Activated T-cell treated with anti-CD3 and anti-CD28 coated beads, Interleukin-2, amount 50 U/mL, for 4 hours (primary cell): Measurements from ENCODE around the gene TRIM5. TPM values are rescaled to one million over a fixed set of nuclear protein-coding genes. Genes with fewer than 3 reads are reported as not detected.
A peak's percentile ranks its signal among the peaks of the same experiment; 100 is the strongest.

Experiments
- ATAC-seq, 2 donors: fragments of 200-7000 bp; cut with Tn5 transposase; one replicate each; pipeline ENCODE4 v1.10.0; 2021
- DNase-seq: peaks from one replicate; pipeline ENCODE4 v3.0.0-alpha.2; 2020
- H3K27me3 Mint-ChIP-seq: one replicate; pipeline ENCODE4 v1.8.0; 2021; ENCODE audit warnings: low read depth, mixed read lengths
- H3K36me3 Mint-ChIP-seq: one replicate; pipeline ENCODE4 v1.8.0; 2022; ENCODE audit warnings: mixed read lengths; ENCODE audit not compliant: insufficient read depth
- H3K4me1 Mint-ChIP-seq: one replicate; pipeline ENCODE4 v1.8.0; 2021; ENCODE audit warnings: low read depth, mixed read lengths
- H3K4me3 Mint-ChIP-seq: one replicate; pipeline ENCODE4 v1.8.0; 2021; ENCODE audit warnings: mild to moderate bottlenecking, moderate library complexity, mixed read lengths
- H3K9me3 Mint-ChIP-seq: one replicate; pipeline ENCODE4 v1.8.0; 2021; ENCODE audit warnings: mixed read lengths
- total RNA-seq, 3 donors: library from RNA; stranded (reverse); gene quantifications; one replicate each; pipeline ENCODE4 v1.2.1, GENCODE V29; 2021

Gene TRIM5
- total RNA-seq, 3 donors from 2014 or later: 5.0 to 8.7 (median 5.2) TPM

DNA sequence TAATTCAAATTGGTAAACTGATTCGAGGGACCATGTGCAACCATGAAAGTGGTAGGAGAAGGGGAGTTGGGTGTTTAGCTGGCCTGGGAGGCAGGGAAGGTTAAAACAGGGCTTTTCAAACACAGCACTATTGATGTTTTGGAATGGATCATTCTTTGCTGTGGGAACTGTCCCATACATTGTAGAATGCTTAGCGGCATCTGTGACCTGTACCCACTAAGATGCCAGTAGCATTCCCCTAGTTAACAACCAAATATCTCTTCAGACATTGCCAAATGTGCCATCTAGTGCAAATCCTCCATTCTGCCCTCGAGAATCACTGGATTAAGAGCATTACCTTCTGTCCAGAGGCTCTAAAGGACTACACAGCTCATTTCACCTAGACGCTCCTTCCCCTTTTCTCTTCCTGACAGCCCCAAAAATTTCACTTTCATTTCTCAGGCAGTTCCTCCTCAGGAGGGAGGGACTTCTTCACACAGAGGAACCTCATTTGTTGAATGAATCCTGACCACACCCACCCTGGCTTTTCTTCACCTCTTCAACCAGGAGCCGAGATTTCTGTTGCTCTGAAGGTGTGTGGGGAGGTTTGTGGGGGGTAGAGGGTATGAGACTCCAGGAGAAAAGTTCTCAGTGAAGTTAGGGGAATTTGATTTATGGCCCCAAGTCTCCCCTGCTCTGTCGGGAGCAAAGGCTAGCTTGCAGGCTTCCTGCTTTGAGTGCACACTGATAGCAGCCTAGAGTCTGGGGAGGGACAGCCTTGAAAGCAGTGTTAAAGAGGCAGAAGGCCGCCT lies 60.2 kb downstream of the TRIM5 start, which contains the start of gene TRIM34:
Gene TRIM34 (plus strand): TSS at position 513 of the 791 bp plus-strand sequence. CDS start 7,331 bp downstream, outside the sequence.
- no peaks in the 10 kb centered on the region for H3K27me3 Mint-ChIP-seq
- no peaks in the 10 kb centered on the region for H3K9me3 Mint-ChIP-seq
- peak within 1 kb of the TSS; percentile 86 for H3K4me3 Mint-ChIP-seq
- H3K36me3 Mint-ChIP-seq: peaks cover 6% of the 10 kb centered on the region
- DNase-seq (peak; percentile 44), ATAC-seq (peak; percentile 96 to 98)
- H3K4me1 Mint-ChIP-seq: peaks cover 54% of the 10 kb centered on the region

DNA sequence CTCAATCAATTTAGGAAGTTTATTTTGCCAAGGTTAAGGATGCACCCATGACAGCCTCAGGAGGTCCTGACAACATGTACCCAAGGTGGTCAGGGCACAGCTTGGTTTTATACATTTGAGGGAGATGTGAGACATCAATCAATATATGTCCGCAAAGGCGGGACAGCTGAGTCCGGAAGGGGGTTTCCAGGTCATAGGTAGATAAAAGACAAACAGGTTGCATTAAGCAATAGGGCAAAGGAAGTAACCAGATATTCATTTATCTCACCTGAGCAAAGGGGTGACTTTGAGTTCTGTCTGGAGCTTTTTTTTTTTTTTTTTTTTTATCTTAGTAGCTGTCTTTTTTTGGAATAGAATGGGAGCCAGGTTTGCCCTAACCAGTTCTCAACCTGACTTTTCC lies 62.1 kb downstream of the TRIM5 start:
- ATAC-seq (no peak), DNase-seq (no peak)
- peaks cover 44% of the 10 kb centered on the region for H3K4me1 Mint-ChIP-seq
- no peaks in the 10 kb centered on the region for H3K9me3 Mint-ChIP-seq
- H3K4me3 Mint-ChIP-seq: no peak overlapping the region
- no peaks in the 10 kb centered on the region for H3K27me3 Mint-ChIP-seq
- no peaks in the 10 kb centered on the region for H3K36me3 Mint-ChIP-seq

DNA sequence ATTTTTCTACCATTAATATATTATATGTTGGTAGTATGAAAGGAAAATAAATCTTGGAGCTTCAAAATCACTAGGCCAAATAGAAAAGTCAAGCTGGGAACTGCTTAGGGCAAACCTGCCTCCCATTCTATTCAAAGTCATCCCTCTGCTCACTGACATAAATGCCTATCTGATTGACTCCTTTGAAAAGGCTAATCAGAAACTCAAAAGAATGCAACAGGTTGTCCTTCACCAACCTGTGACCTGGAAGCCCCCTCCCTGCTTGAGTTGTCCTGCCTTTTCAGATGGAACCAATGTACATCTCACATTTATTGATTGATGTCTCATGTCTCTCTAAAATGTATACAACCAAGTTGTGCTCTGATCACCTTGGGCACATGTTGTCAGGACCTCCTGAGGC lies 63.3 kb downstream of the TRIM5 start:
- no peak for ATAC-seq
- H3K27me3 Mint-ChIP-seq: no peaks in the 10 kb centered on the region
- no peak for DNase-seq
- no peaks in the 10 kb centered on the region for H3K36me3 Mint-ChIP-seq
- peaks cover 32% of the 10 kb centered on the region for H3K4me1 Mint-ChIP-seq
- H3K4me3 Mint-ChIP-seq: no peak overlapping the region
- H3K9me3 Mint-ChIP-seq: no peaks in the 10 kb centered on the region

DNA sequence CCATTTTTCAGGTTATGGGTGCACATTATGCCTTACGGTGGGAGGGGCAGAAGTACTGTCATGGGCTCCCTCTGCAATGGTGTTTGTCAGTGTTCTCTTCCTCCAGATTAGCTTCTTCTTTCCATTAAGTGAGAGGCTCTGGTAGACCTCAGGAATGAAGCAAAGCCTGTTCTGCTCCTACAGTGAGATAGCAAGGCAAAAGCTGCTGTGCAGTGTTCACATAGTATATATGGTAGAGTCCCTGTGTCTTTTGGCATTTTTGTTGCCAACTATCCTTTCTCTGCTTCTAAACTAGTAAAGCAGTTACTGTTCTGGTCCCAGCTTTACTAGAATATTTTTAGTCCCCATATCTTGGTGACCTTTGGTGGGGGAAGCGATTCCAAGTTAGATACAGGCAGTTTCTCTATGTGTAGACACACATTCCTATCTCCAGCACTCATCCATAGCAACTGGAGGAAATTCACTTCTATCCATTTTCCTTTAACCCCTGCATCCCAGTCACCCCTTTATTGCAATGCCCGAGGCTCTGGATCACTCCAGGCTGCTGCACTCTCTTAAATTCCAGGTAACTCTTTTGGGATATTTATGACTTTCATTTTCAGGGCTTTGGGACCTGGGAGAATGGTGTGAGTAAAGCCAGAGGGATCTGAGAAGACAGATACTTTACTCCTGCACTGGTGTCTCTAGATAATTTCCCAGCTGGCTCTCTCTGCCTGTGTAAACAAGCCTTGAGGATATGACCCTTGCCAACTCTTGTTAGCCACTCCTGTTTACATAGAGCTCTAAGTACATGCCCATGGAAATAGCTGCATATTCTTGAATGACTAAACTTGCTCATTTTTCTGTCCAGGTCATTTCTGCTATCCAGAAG lies 64.0 kb downstream of the TRIM5 start:
- no peak for ATAC-seq
- H3K9me3 Mint-ChIP-seq: no peaks in the 10 kb centered on the region
- DNase-seq: no peak
- H3K4me3 Mint-ChIP-seq: no peak overlapping the region
- peaks cover 25% of the 10 kb centered on the region for H3K4me1 Mint-ChIP-seq
- H3K36me3 Mint-ChIP-seq: no peaks in the 10 kb centered on the region
- no peaks in the 10 kb centered on the region for H3K27me3 Mint-ChIP-seq

DNA sequence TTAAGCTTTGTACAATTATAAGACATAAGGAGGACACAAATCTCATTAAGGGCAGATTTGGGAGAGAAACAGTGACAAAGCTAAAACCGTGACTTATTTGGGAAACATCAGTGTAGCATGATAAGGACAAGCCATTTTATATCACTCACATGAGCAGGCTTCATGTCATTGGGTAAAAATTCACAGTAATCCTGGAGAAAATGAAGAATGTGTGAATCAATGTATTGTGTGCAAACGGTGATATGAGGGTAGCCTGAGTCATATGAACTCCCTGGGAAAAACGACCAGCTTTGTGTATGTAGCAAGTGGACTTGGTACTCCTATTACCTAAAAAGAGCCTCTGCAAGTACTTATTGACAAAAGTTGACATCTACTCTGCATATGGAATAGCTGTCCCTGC lies 66.1 kb downstream of the TRIM5 start:
- H3K9me3 Mint-ChIP-seq: no peaks in the 10 kb centered on the region
- ATAC-seq: no peak
- no peak overlapping the region for H3K4me3 Mint-ChIP-seq
- peaks cover 6% of the 10 kb centered on the region for H3K4me1 Mint-ChIP-seq
- DNase-seq: no peak
- H3K36me3 Mint-ChIP-seq: no peaks in the 10 kb centered on the region
- no peaks in the 10 kb centered on the region for H3K27me3 Mint-ChIP-seq

Other genes with a start within 250 kb of the TRIM5 start
- gene OR51I1, start 243.6 kb downstream of the TRIM5 start, total RNA-seq: not detected
- gene OR51I2, start 235.8 kb downstream of the TRIM5 start, total RNA-seq: not detected
- not detected for gene OR52D1, start 196.4 kb downstream of the TRIM5 start, total RNA-seq
- gene UBQLN3, start 175.1 kb downstream of the TRIM5 start, total RNA-seq: not detected
- not detected for gene UBQLNL, start 168.4 kb downstream of the TRIM5 start, total RNA-seq
- gene OR52H1, start 136.5 kb downstream of the TRIM5 start, total RNA-seq: not detected
- not detected for gene OR52B6, start 104.2 kb downstream of the TRIM5 start, total RNA-seq
- under 1 TPM in 2 of 3 donors, not detected in 1; 0.14 to 0.30 TPM for gene TRIM6, start 88.4 kb downstream of the TRIM5 start, total RNA-seq
- gene TRIM34, start 60.1 kb downstream of the TRIM5 start, total RNA-seq: 1 to 10 TPM; 1.2 to 2.4 (median 1.6) TPM
- gene TRIM22, start 4.7 kb upstream of the TRIM5 start, total RNA-seq: 10 to 100 TPM; 25.0 to 53.3 (median 41.1) TPM
- gene OR56B1, start 51.4 kb upstream of the TRIM5 start, total RNA-seq: not detected
- gene OR52N4, start 69.2 kb upstream of the TRIM5 start, total RNA-seq: not detected
- not detected for gene OR52N5, start 98.3 kb upstream of the TRIM5 start, total RNA-seq
- not detected for gene OR52N1, start 106.2 kb upstream of the TRIM5 start, total RNA-seq
- not detected for gene OR52N2, start 123.8 kb upstream of the TRIM5 start, total RNA-seq
- gene OR52E6, start 156.8 kb upstream of the TRIM5 start, total RNA-seq: not detected
- gene OR52E8, start 172.6 kb upstream of the TRIM5 start, total RNA-seq: not detected
- gene OR52E4, start 195.6 kb upstream of the TRIM5 start, total RNA-seq: not detected
- gene OR52E5, start 208.1 kb upstream of the TRIM5 start, total RNA-seq: not detected